Fibroblast of upper back skin (primary cell): ENCODE results near the gene NAPG.
"Not testable (repeated sequence)": the region's sequence is repeated elsewhere in the genome, so short reads cannot be mapped to it uniquely, and the experiment has no call there.

Source experiments
- DNase-seq: peaks from one replicate; pipeline ENCODE4 v3.0.0-alpha.2; 2013

The NAPG gene

GRCh38 chr18:10588975-10589374 lies 63.1 kb downstream of the NAPG start:
- DNase-seq = no peak

GRCh38 chr18:10590412-10590811 lies 64.6 kb downstream of the NAPG start:
- no peak for DNase-seq

GRCh38 chr18:10591896-10592295 lies 66.1 kb downstream of the NAPG start:
- DNase-seq = no peak

- not testable (repeated sequence) for DNase-seq
These were observed 67.7 kb downstream of the NAPG start for GRCh38 chr18:10593366-10594022.

GRCh38 chr18:10595917-10596316 lies 70.1 kb downstream of the NAPG start:
- not testable (repeated sequence) for DNase-seq

GRCh38 chr18:10597695-10598094 lies 71.9 kb downstream of the NAPG start:
- DNase-seq = not testable (repeated sequence)

GRCh38 chr18:10600701-10601100 lies 74.9 kb downstream of the NAPG start:
- not testable (repeated sequence) for DNase-seq
